ENCODE data around the gene LDLRAD3.

LDLRAD3 gene

DNA sequence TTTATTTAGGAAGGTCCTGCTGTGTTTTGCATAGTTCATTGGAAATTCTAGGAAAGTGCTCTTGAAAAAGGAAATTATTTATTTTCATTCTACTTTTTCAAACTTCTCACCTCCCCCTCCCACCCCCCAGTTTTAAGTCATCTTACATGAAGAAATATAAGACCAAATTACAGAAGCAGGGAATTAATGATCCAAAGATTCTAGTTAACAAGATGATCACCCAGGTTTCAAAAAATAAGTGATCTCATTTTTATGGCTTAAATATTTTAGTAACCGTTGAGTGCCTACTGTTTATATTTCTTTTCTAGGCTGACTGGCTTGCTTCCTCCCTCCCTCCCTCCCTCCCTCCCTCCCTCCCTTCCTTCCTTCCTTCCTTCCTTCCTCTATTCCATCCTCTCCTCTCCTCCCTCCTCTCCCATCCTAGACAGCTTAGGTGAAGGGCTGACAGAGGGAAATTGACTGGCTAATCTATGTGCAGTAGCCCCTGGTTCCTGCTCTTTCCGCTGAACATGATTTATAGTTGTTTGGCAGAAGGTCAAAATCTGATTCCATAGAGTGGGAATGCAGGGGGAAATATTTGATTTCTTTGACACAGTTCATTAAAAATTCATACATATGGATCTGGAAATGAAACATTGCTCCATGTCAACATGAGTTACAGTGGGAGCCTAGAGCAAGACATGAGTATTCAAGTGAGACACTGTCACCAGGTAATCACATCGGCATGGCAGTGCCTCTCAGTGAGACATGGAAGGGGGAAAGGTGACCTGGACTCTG lies 221.9 kb downstream of the LDLRAD3 start:
- no peak overlapping the region for H3K27ac ChIP-seq
- no peak for DNase-seq
- no peaks in the 10 kb centered on the region for H3K9me3 ChIP-seq (ENCODE audit: severe bottlenecking)
- no peak overlapping the region for H3K4me3 ChIP-seq (ENCODE audit: low read depth, low read length)
- no peaks in the 10 kb centered on the region for H3K36me3 ChIP-seq
- H3K27me3 ChIP-seq (ENCODE audit: insufficient read depth, low read depth, severe bottlenecking): no peaks in the 10 kb centered on the region
- TF ChIP-seq, protein P1, sequence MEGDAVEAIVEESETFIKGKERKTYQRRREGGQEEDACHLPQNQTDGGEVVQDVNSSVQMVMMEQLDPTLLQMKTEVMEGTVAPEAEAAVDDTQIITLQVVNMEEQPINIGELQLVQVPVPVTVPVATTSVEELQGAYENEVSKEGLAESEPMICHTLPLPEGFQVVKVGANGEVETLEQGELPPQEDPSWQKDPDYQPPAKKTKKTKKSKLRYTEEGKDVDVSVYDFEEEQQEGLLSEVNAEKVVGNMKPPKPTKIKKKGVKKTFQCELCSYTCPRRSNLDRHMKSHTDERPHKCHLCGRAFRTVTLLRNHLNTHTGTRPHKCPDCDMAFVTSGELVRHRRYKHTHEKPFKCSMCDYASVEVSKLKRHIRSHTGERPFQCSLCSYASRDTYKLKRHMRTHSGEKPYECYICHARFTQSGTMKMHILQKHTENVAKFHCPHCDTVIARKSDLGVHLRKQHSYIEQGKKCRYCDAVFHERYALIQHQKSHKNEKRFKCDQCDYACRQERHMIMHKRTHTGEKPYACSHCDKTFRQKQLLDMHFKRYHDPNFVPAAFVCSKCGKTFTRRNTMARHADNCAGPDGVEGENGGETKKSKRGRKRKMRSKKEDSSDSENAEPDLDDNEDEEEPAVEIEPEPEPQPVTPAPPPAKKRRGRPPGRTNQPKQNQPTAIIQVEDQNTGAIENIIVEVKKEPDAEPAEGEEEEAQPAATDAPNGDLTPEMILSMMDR (IDR thresholded peaks at IDR 0.05; ENCODE audit: low read depth, low read length): no peak

DNA sequence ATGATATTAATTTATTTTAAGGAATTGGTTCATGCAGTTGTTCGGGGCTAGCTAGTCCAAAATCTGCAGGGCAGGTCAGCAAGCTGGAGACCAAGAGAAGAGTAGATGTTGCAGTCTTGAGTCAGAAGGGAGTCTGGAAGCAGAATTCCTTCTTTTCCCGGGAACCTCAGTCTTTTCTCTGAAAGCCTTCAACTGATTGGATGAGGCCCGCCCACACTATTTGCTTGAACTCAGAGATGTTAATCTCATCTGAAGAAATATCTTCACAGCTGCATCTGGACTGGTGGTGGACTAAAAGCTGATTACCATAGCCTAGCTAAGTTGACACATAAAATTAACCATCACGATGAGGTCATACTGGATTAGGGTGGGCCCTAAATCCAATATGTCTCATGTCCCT lies 223.2 kb downstream of the LDLRAD3 start:
- no peaks in the 10 kb centered on the region for H3K36me3 ChIP-seq
- H3K4me3 ChIP-seq (ENCODE audit: low read depth, low read length): no peak overlapping the region
- no peaks in the 10 kb centered on the region for H3K9me3 ChIP-seq (ENCODE audit: severe bottlenecking)
- no peak for DNase-seq
- TF ChIP-seq, protein P1 (IDR thresholded peaks at IDR 0.05; ENCODE audit: low read depth, low read length): no peak
- H3K27ac ChIP-seq: no peak overlapping the region
- H3K27me3 ChIP-seq (ENCODE audit: insufficient read depth, low read depth, severe bottlenecking): no peaks in the 10 kb centered on the region

DNA sequence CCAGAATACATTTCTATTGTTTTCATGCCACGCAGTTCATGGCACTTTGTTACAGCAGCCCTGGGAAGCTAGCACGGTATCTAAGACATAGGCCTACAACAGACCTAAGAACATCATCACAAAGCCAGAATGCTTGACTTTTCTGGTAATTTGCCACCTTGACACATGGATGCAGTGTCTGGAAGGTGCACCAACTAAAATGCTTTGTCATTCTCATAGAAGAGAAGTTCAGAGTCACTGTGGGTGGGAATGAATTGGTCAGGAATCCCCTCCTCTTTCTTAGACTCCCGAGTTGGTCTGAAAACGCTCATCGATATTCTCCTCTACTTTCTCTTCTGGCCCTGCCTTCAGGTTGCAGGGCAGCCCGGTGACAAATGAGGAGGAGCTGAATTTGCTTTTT lies 223.9 kb downstream of the LDLRAD3 start:
- no peaks in the 10 kb centered on the region for H3K36me3 ChIP-seq
- H3K4me3 ChIP-seq (ENCODE audit: low read depth, low read length): no peak overlapping the region
- DNase-seq: no peak
- no peaks in the 10 kb centered on the region for H3K9me3 ChIP-seq (ENCODE audit: severe bottlenecking)
- no peaks in the 10 kb centered on the region for H3K27me3 ChIP-seq (ENCODE audit: insufficient read depth, low read depth, severe bottlenecking)
- H3K27ac ChIP-seq: no peak overlapping the region
- TF ChIP-seq, protein P1 (IDR thresholded peaks at IDR 0.05; ENCODE audit: low read depth, low read length): no peak

GRCh38 chr11:36177836-36178235 lies 234.0 kb downstream of the LDLRAD3 start:
- no peaks in the 10 kb centered on the region for H3K9me3 ChIP-seq (ENCODE audit: severe bottlenecking)
- H3K36me3 ChIP-seq: no peaks in the 10 kb centered on the region
- H3K27ac ChIP-seq: no peak overlapping the region
- DNase-seq: no peak
- TF ChIP-seq, protein P1 (IDR thresholded peaks at IDR 0.05; ENCODE audit: low read depth, low read length): no peak
- no peak overlapping the region for H3K4me3 ChIP-seq (ENCODE audit: low read depth, low read length)
- no peaks in the 10 kb centered on the region for H3K27me3 ChIP-seq (ENCODE audit: insufficient read depth, low read depth, severe bottlenecking)

DNA sequence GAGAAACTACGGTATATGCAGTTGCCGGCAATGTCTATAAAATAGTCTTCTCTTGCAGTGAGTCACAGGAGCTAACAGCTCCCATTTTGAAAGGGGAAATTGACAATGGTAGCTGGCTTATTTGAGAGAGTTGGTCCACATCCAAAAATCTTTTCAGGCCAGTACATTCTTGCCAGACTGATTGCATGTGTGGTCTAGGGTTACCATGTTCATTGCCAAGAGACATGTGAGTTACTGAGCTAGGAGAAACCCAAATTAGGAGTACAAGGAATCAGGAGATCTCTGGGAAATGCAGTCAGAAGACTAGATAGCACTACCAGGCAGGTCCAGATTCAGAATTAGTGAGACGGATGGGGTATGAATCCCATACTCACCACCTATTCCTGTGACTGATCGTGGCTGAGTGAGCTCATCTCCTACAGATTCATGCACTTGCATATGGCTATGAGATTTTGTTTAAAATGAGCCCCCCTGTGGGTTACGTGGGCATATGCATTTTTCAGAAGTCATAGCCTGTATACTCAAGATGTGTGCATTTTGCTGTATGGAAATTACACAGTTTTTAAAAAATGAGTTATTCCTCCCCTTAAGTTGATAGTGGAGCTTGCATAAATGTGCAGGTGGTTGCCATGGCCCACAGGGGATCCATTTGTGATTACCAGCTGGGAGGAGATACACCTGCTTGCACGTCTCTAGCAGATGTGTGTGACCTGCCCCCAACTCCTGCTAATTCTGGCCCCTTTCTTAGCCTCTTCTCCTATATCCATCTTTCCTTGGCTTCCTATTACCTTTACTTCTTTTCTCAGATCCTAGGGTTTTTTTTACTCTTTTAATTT lies 242.7 kb downstream of the LDLRAD3 start:
- DNase-seq: no peak
- Histone ChIP-seq H3K9me3 (ENCODE audit: severe bottlenecking) (no peaks in the 10 kb centered on the region), H3K27me3 (ENCODE audit: insufficient read depth, low read depth, severe bottlenecking) (no peaks in the 10 kb centered on the region), H3K36me3 (no peaks in the 10 kb centered on the region), H3K27ac (no peak overlapping the region), H3K4me3 (ENCODE audit: low read depth, low read length) (no peak overlapping the region)
- TF ChIP-seq, protein P1 (IDR thresholded peaks at IDR 0.05; ENCODE audit: low read depth, low read length): no peak

Measured in WERI-Rb-1 (cell line).